Kidney epithelial cell (primary cell): ENCODE data around the gene TBX15. TPM values are rescaled to one million over a fixed set of nuclear protein-coding genes. Genes with fewer than 3 reads are reported as not detected.

Source experiments
- DNase-seq: peaks from one replicate; pipeline ENCODE4 v3.0.0-alpha.2; 2010; ENCODE audit warnings: low read depth
- H3K27me3 ChIP-seq: 2 replicates; pipeline ENCODE4 v1.6.0; 2011; ENCODE audit warnings: low read length; ENCODE audit not compliant: control insufficient read depth, insufficient read depth
- H3K36me3 ChIP-seq: 2 replicates; pipeline ENCODE4 v1.5.1; 2011; ENCODE audit warnings: low read length; ENCODE audit not compliant: control insufficient read depth, insufficient read depth
- H3K4me3 ChIP-seq: 2 replicates; pipeline ENCODE4 v1.5.1; 2011; ENCODE audit warnings: low read depth, mild to moderate bottlenecking, control low read depth, low read length
- CTCF ChIP-seq: IDR thresholded peaks from 2 replicates; pipeline ENCODE4 v1.5.1; 2011; ENCODE audit warnings: mild to moderate bottlenecking, moderate library complexity, low read length, control low read depth, inconsistent platforms; ENCODE audit not compliant: insufficient read depth, poor library complexity, severe bottlenecking
- total RNA-seq: library from RNA; depleted of rRNA; stranded (reverse); fragments of >200 nt; gene quantifications from 2 replicates; pipeline ENCODE4 v1.2.3, GENCODE V29; 2015

Gene TBX15
- total RNA-seq, 1 donor from 2014 or later = not detected

- no peak for DNase-seq
- Histone ChIP-seq H3K36me3 (no peaks in the 10 kb centered on the region), H3K4me3 (no peak overlapping the region), H3K27me3 (peaks cover 92% of the 10 kb centered on the region)
- TF ChIP-seq CTCF = no peak
Measured at GRCh38 chr1:118984722-118985639, 3.2 kb downstream of the TBX15 start.

- DNase-seq = no peak
- H3K36me3 ChIP-seq = no peaks in the 10 kb centered on the region
- peak; percentile 2 for TF ChIP-seq CTCF
- peaks cover 92% of the 10 kb centered on the region for H3K27me3 ChIP-seq
- no peak overlapping the region for H3K4me3 ChIP-seq
Measured at GRCh38 chr1:118984086-118984721, 3.9 kb downstream of the TBX15 start.

- H3K36me3 ChIP-seq = no peaks in the 10 kb centered on the region
- H3K4me3 ChIP-seq = no peak overlapping the region
Measured at GRCh38 chr1:118983558-118984041, 4.5 kb downstream of the TBX15 start.

GRCh38 chr1:118982821-118983557 lies 5.2 kb downstream of the TBX15 start:
- Histone ChIP-seq H3K36me3 (no peaks in the 10 kb centered on the region), H3K27me3 (peaks cover 84% of the 10 kb centered on the region), H3K4me3 (no peak overlapping the region)
- DNase-seq = no peak
- no peak for TF ChIP-seq CTCF

More at GRCh38 chr1:118983558-118984041, 4.5 kb downstream of the TBX15 start:
- no peak for DNase-seq
- H3K27me3 ChIP-seq = peaks cover 90% of the 10 kb centered on the region
- TF ChIP-seq CTCF = no peak

GRCh38 chr1:118982266-118982665 lies 5.9 kb downstream of the TBX15 start:
- H3K36me3 ChIP-seq = no peaks in the 10 kb centered on the region
- no peak overlapping the region for H3K4me3 ChIP-seq
- peaks cover 79% of the 10 kb centered on the region for H3K27me3 ChIP-seq
- TF ChIP-seq CTCF = no peak
- DNase-seq = no peak
